ENCODE results near the gene KCNK6. TPM values are rescaled to one million over a fixed set of nuclear protein-coding genes. Genes with fewer than 3 reads are reported as not detected.
A peak's percentile ranks its signal among the peaks of the same experiment; 100 is the strongest.
"Not testable (repeated sequence)": the region's sequence is repeated elsewhere in the genome, so short reads cannot be mapped to it uniquely, and the experiment has no call there.

Gene KCNK6
- total RNA-seq, 8 experiments from 2014 or later, result 0.38 to 5.7 (median 0.65) TPM

- H3K4me1 ChIP-seq (replicated peaks in 1 of 2), result peaks cover 0 to 5% of the 10 kb centered on the region in 2 donors
- WGBS, 10 experiments, result 0 to 90% (median 30%) methylated on average over 1 to 7 of the region's 23 CpGs; no CpG with 5 or more reads in 2 of the 10 experiments
- no peak overlapping the region for H3K27ac ChIP-seq
- in situ Hi-C loops (cut with MboI; ENCODE audit: low pct_unique_long_range_greater_than_20kb in 2 of 9, low sequenced_read_pairs in 9 of 9, unreplicated experiment in 9 of 9), result loop anchor here in 1 of 9 experiments (25.0 kb wide), 1 partner anchor 449 kb away; the partner anchor contains the start of genes SIPA1L3 and WDR87
- ATAC-seq (replicated peaks in 6 of 8), result peak; percentile 7 to 35 (median 20)
- peak overlapping the region; percentile 44 to 83 (median 52) for H3K4me3 ChIP-seq
These were observed 41.4 kb downstream of the KCNK6 start for GRCh38 chr19:38360839-38361631.

GRCh38 chr19:38361633-38362075 is 42.0 kb downstream of the KCNK6 start:
- Histone ChIP-seq H3K4me1 (replicated peaks in 1 of 2) (peaks cover 0 to 5% of the 10 kb centered on the region in 2 donors), H3K4me3 (peak overlapping the region; percentile 44 to 83 (median 52)), H3K27ac (peak overlapping the region; percentile 53 to 68)
- no CpG with 5 or more reads among the region's 37 CpGs for WGBS, 10 experiments
- in situ Hi-C loops (cut with MboI; ENCODE audit: low pct_unique_long_range_greater_than_20kb in 2 of 9, low sequenced_read_pairs in 9 of 9, unreplicated experiment in 9 of 9), result loop anchor here in 1 of 9 experiments (25.0 kb wide), 1 partner anchor 449 kb away; the partner anchor contains the start of genes SIPA1L3 and WDR87
- peak; percentile 74 to 90 (median 86) for ATAC-seq (replicated peaks in 6 of 8)

- peak overlapping the region; percentile 44 to 83 (median 52) for H3K4me3 ChIP-seq
- peaks cover 0 to 5% of the 10 kb centered on the region in 2 donors for H3K4me1 ChIP-seq (replicated peaks in 1 of 2)
- ATAC-seq (replicated peaks in 6 of 8), result peak; percentile 56 to 76 (median 68)
- in situ Hi-C loops (cut with MboI; ENCODE audit: low pct_unique_long_range_greater_than_20kb in 2 of 9, low sequenced_read_pairs in 9 of 9, unreplicated experiment in 9 of 9), result loop anchor here in 1 of 9 experiments (25.0 kb wide), 1 partner anchor 450 kb away; the partner anchor contains the start of genes SIPA1L3 and WDR87
- H3K27ac ChIP-seq, result peak overlapping the region; percentile 53 to 68
- 0 to 32% (median 20%) methylated on average over 2 to 6 of the region's 68 CpGs; no CpG with 5 or more reads in 6 of the 10 experiments for WGBS, 10 experiments
These were observed 42.7 kb downstream of the KCNK6 start for GRCh38 chr19:38362076-38362945.

- in situ Hi-C loops (cut with MboI; ENCODE audit: low pct_unique_long_range_greater_than_20kb in 2 of 9, low sequenced_read_pairs in 9 of 9, unreplicated experiment in 9 of 9), result loop anchor here in 1 of 9 experiments (25.0 kb wide), 1 partner anchor 451 kb away; the partner anchor contains the start of genes SIPA1L3 and WDR87
- H3K27ac ChIP-seq, result peak overlapping the region in 1 of 2 donors; percentile 68
- peak overlapping the region; percentile 44 to 83 (median 52) for H3K4me3 ChIP-seq
- not testable (repeated sequence) for H3K4me1 ChIP-seq (replicated peaks in 1 of 2); ATAC-seq (replicated peaks in 6 of 8)
- WGBS, 10 experiments, result 30 to 100% (median 78%) methylated on average over 1 to 8 of the region's 16 CpGs; no CpG with 5 or more reads in 1 of the 10 experiments
These were observed 43.5 kb downstream of the KCNK6 start for GRCh38 chr19:38362946-38363688.

GRCh38 chr19:38367041-38367440 is 47.4 kb downstream of the KCNK6 start:
- Histone ChIP-seq H3K27ac (no peak overlapping the region), H3K4me3 (no peak overlapping the region), H3K4me1 (replicated peaks in 1 of 2) (peaks cover 0 to 5% of the 10 kb centered on the region in 2 donors)
- no peak for ATAC-seq (replicated peaks in 6 of 8)
- in situ Hi-C loops (cut with MboI; ENCODE audit: low pct_unique_long_range_greater_than_20kb in 2 of 9, low sequenced_read_pairs in 9 of 9, unreplicated experiment in 9 of 9), result loop anchor here in 1 of 9 experiments (25.0 kb wide), 1 partner anchor 455 kb away; the partner anchor contains the start of genes SIPA1L3 and WDR87
- WGBS, 10 experiments, result 60 to 82% (median 67%) methylated on average over 1 to 6 of the region's 12 CpGs; no CpG with 5 or more reads in 7 of the 10 experiments

GRCh38 chr19:38369584-38369983 is 49.9 kb downstream of the KCNK6 start:
- Histone ChIP-seq H3K27ac (no peak overlapping the region), H3K4me1 (replicated peaks in 1 of 2) (peaks cover 0 to 3% of the 10 kb centered on the region in 2 donors), H3K4me3 (no peak overlapping the region)
- in situ Hi-C loops (cut with MboI; ENCODE audit: low pct_unique_long_range_greater_than_20kb in 2 of 9, low sequenced_read_pairs in 9 of 9, unreplicated experiment in 9 of 9), result loop anchor here in 1 of 9 experiments (25.0 kb wide), 1 partner anchor 457 kb away; the partner anchor contains the start of genes SIPA1L3 and WDR87
- 0 to 100% (median 80%) methylated on average over 1 to 2 of the region's 2 CpGs; no CpG with 5 or more reads in 2 of the 10 experiments for WGBS, 10 experiments
- ATAC-seq (replicated peaks in 6 of 8), result no peak

GRCh38 chr19:38370299-38370698 is 50.7 kb downstream of the KCNK6 start:
- no peak for ATAC-seq (replicated peaks in 6 of 8)
- 17 to 61% (median 40%) methylated on average over 1 to 11 of the region's 12 CpGs; no CpG with 5 or more reads in 3 of the 10 experiments for WGBS, 10 experiments
- in situ Hi-C loops (cut with MboI; ENCODE audit: low pct_unique_long_range_greater_than_20kb in 2 of 9, low sequenced_read_pairs in 9 of 9, unreplicated experiment in 9 of 9), result loop anchor here in 1 of 9 experiments (25.0 kb wide), 1 partner anchor 458 kb away; the partner anchor contains the start of genes SIPA1L3 and WDR87
- H3K27ac ChIP-seq, result no peak overlapping the region
- H3K4me3 ChIP-seq, result no peak overlapping the region
- peaks cover 0 to 3% of the 10 kb centered on the region in 2 donors for H3K4me1 ChIP-seq (replicated peaks in 1 of 2)

GRCh38 chr19:38371081-38371480 is 51.4 kb downstream of the KCNK6 start:
- in situ Hi-C loops (cut with MboI; ENCODE audit: low pct_unique_long_range_greater_than_20kb in 2 of 9, low sequenced_read_pairs in 9 of 9, unreplicated experiment in 9 of 9), result loop anchor here in 1 of 9 experiments (25.0 kb wide), 1 partner anchor 459 kb away; the partner anchor contains the start of genes SIPA1L3 and WDR87
- H3K4me1 ChIP-seq (replicated peaks in 1 of 2), result peaks cover 5% of the 10 kb centered on the region in 2 donors
- H3K27ac ChIP-seq, result no peak overlapping the region
- ATAC-seq (replicated peaks in 6 of 8), result no peak
- H3K4me3 ChIP-seq, result no peak overlapping the region
- 59 to 88% (median 76%) methylated on average over 1 to 4 of the region's 6 CpGs; no CpG with 5 or more reads in 4 of the 10 experiments for WGBS, 10 experiments

GRCh38 chr19:38373907-38374331 is 54.3 kb downstream of the KCNK6 start:
- H3K4me3 ChIP-seq, result peak overlapping the region; percentile 27 to 89 (median 36)
- WGBS, 10 experiments, result 20 to 90% (median 71%) methylated on average over 1 to 6 of the region's 6 CpGs
- ATAC-seq (replicated peaks in 6 of 8), result no peak
- in situ Hi-C loops (cut with MboI; ENCODE audit: low pct_unique_long_range_greater_than_20kb in 2 of 9, low sequenced_read_pairs in 9 of 9, unreplicated experiment in 9 of 9), result loop anchor here in 1 of 9 experiments (25.0 kb wide), 1 partner anchor 462 kb away; the partner anchor contains the start of genes SIPA1L3 and WDR87
- peaks cover 10 to 11% of the 10 kb centered on the region in 2 donors for H3K4me1 ChIP-seq (replicated peaks in 1 of 2)
- H3K27ac ChIP-seq, result peak overlapping the region; percentile 76 to 89

- in situ Hi-C loops (cut with MboI; ENCODE audit: low pct_unique_long_range_greater_than_20kb in 2 of 9, low sequenced_read_pairs in 9 of 9, unreplicated experiment in 9 of 9), result loop anchor here in 1 of 9 experiments (25.0 kb wide), 1 partner anchor 462 kb away; the partner anchor contains the start of genes SIPA1L3 and WDR87
- H3K27ac ChIP-seq, result peak within 1 kb of the TSS; percentile 94 to 97
- 0 to 15% (median 0%) methylated on average over 1 to 42 of the region's 65 CpGs; no CpG with 5 or more reads in 3 of the 10 experiments for WGBS, 10 experiments
- peak within 1 kb of the TSS; percentile 60 to 89 (median 80) for H3K4me3 ChIP-seq
- peaks cover 10 to 11% of the 10 kb centered on the region in 2 donors for H3K4me1 ChIP-seq (replicated peaks in 1 of 2)
- peak; percentile 90 to 97 (median 95) for ATAC-seq (replicated peaks in 6 of 8)
These were observed 54.9 kb downstream of the KCNK6 start, which contains the start of gene PSMD8 for GRCh38 chr19:38374332-38375097. Gene PSMD8 (plus strand): TSS chr19:38374571. CDS start chr19:38374602, 31 bp downstream.
